Dermis blood vessel endothelial cell (primary cell): ENCODE data around the gene OOSP4B. TPM values are rescaled to one million over a fixed set of nuclear protein-coding genes. Genes with fewer than 3 reads are reported as not detected.
"Not testable (repeated sequence)": the region's sequence is repeated elsewhere in the genome, so short reads cannot be mapped to it uniquely, and the experiment has no call there.

ENCODE experiments used
- DNase-seq: peaks from one replicate; pipeline ENCODE4 v3.0.0; 2010
- total RNA-seq: library from RNA; depleted of rRNA; stranded (reverse); fragments of >200 nt; gene quantifications from 2 replicates; pipeline ENCODE4 v1.2.3, GENCODE V29; 2014

The OOSP4B gene
- total RNA-seq, 1 donor from 2014 or later: not detected

GRCh38 chr11:60064111-60064510 is 47.1 kb downstream of the OOSP4B start:
- DNase-seq: no peak

- DNase-seq: no peak
These were observed 48.8 kb downstream of the OOSP4B start for GRCh38 chr11:60065801-60066200.

GRCh38 chr11:60069450-60069849 is 52.5 kb downstream of the OOSP4B start:
- no peak for DNase-seq

GRCh38 chr11:60071644-60072043 is 54.7 kb downstream of the OOSP4B start:
- DNase-seq: not testable (repeated sequence)

- DNase-seq: no peak
These were observed 60.3 kb downstream of the OOSP4B start for GRCh38 chr11:60077216-60077817.

- no peak for DNase-seq
These were observed 61.0 kb downstream of the OOSP4B start for GRCh38 chr11:60077981-60078380.

- DNase-seq: no peak
These were observed 61.8 kb downstream of the OOSP4B start for GRCh38 chr11:60078745-60079144.

- no peak for DNase-seq
These were observed 63.6 kb downstream of the OOSP4B start for GRCh38 chr11:60080535-60080934.

Other genes starting within 250 kb of the OOSP4B start
- gene MRPL16, start 206.4 kb upstream of the OOSP4B start, total RNA-seq: 35.9 and 44.5 TPM in 2 replicates
- gene CBLIF, start 171.7 kb upstream of the OOSP4B start, total RNA-seq: not detected in 2 replicates
- 0.17 TPM in 1 of 2 replicates, not detected in the other for gene TCN1, start 150.7 kb upstream of the OOSP4B start, total RNA-seq
- not detected in 2 replicates for gene OOSP3, start 138.4 kb upstream of the OOSP4B start, total RNA-seq
- not detected in 2 replicates for gene OOSP1, start 78.7 kb upstream of the OOSP4B start, total RNA-seq
- not detected in 2 replicates for gene OOSP4A, start 53.1 kb upstream of the OOSP4B start, total RNA-seq
- gene OOSP2, start 23.2 kb downstream of the OOSP4B start, total RNA-seq: not detected in 2 replicates
- gene MS4A3, start 39.5 kb downstream of the OOSP4B start, total RNA-seq: not detected in 2 replicates
- not detected in 2 replicates for gene MS4A2, start 71.5 kb downstream of the OOSP4B start, total RNA-seq
- gene MS4A6A, start 165.9 kb downstream of the OOSP4B start, total RNA-seq: 1.3 and 6.0 TPM in 2 replicates
- gene MS4A4E, start 226.0 kb downstream of the OOSP4B start, total RNA-seq: not detected in 2 replicates